Measurements from ENCODE around the gene VSTM2B. TPM values are rescaled to one million over a fixed set of nuclear protein-coding genes. Genes with fewer than 3 reads are reported as not detected.

Gene VSTM2B
- total RNA-seq, 1 donor from 2014 or later, result not detected

DNA sequence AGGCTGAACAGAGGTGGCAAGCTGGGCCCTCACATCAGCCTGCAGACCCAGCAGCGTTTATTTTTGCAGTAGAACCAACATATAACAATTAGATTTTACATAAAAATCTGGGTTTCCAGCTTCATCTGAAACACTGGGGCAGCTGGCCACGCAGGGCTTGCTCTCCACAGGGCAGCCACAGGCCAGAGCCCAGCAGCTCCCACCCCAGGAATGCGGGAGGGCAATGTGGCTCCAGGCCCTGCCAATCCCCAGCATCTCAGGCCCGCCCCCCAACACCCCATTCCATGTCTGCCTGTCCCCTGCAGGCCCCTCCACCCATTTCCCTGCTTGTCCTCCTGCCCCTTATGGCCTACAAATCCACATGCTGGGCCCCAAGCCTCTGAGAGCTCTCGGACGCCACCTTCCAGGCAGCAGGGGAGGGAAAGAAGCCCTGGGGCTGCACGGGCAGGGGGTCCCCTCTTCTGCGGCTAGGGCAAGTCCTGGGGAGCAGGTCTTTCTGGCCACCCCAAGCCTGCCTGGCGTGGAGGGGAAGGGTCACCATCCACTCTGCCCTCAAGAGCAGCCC lies 15.0 kb upstream of the VSTM2B start:
- Histone ChIP-seq H3K27ac (no peak overlapping the region), H3K36me3 (no peaks in the 10 kb centered on the region), H2AFZ (replicated peaks) (no peak overlapping the region), H4K20me1 (ENCODE audit: low read depth) (peaks cover under 1% of the 10 kb centered on the region), H3K4me2 (no peak overlapping the region), H3K9me3 (ENCODE audit: low read depth) (no peaks in the 10 kb centered on the region), H3K9ac (no peak overlapping the region), H3K4me3 (no peak overlapping the region), H3K79me2 (ENCODE audit: low read depth) (no peaks in the 10 kb centered on the region), H3K27me3 (peaks cover 40% of the 10 kb centered on the region), H3K4me1 (no peaks in the 10 kb centered on the region), H3F3A (ENCODE audit: low read depth) (no peaks in the 10 kb centered on the region)
- H3K9me3 Mint-ChIP-seq, result no peaks in the 10 kb centered on the region
- H3K27me3 Mint-ChIP-seq (ENCODE audit: insufficient read depth, low read depth), result peaks cover 29% of the 10 kb centered on the region
- TF ChIP-seq EZH2 (IDR thresholded peaks at IDR 0.05) (no peak), EZH2phosphoT487 (IDR thresholded peaks at IDR 0.05) (no peak)
- TF ChIP-seq, protein P1, sequence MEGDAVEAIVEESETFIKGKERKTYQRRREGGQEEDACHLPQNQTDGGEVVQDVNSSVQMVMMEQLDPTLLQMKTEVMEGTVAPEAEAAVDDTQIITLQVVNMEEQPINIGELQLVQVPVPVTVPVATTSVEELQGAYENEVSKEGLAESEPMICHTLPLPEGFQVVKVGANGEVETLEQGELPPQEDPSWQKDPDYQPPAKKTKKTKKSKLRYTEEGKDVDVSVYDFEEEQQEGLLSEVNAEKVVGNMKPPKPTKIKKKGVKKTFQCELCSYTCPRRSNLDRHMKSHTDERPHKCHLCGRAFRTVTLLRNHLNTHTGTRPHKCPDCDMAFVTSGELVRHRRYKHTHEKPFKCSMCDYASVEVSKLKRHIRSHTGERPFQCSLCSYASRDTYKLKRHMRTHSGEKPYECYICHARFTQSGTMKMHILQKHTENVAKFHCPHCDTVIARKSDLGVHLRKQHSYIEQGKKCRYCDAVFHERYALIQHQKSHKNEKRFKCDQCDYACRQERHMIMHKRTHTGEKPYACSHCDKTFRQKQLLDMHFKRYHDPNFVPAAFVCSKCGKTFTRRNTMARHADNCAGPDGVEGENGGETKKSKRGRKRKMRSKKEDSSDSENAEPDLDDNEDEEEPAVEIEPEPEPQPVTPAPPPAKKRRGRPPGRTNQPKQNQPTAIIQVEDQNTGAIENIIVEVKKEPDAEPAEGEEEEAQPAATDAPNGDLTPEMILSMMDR (IDR thresholded peaks at IDR 0.05), result no peak
- no peak overlapping the region for H3K4me3 Mint-ChIP-seq
- H3K36me3 Mint-ChIP-seq, result no peaks in the 10 kb centered on the region
- DNase-seq (ENCODE audit: low spot score), result peak; percentile 40
- H3K27ac Mint-ChIP-seq, result no peak overlapping the region
- no peaks in the 10 kb centered on the region for H3K4me1 Mint-ChIP-seq

DNA sequence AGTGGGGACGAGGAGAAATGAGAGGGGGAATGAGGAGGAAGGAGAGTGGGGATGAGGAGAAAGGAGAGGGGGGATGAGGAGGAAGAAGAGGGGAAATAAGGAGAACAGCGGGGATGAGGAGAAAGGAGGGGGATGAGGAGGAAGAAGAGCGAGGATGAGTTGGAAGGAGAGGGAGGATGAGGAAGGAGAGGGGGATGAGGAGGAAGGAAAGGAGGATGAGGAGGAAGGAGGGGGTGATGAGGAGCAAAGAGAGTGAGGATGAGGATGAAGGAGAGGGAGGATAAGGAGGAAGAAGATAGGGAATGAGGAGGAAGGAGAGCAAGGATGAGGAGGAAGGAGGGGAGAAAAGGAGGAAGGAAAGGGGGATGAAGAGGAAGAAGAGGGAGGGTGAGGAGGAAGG lies 14.0 kb upstream of the VSTM2B start:
- no peak overlapping the region for H3K4me3 ChIP-seq
- H3K4me1 ChIP-seq, result no peaks in the 10 kb centered on the region
- H3K9ac ChIP-seq, result no peak overlapping the region
- H3K27ac ChIP-seq, result no peak overlapping the region
- Mint-ChIP-seq H3K27me3 (ENCODE audit: insufficient read depth, low read depth) (peaks cover 27% of the 10 kb centered on the region), H3K4me1 (no peaks in the 10 kb centered on the region), H3K4me3 (no peak overlapping the region), H3K27ac (no peak overlapping the region), H3K9me3 (no peaks in the 10 kb centered on the region), H3K36me3 (no peaks in the 10 kb centered on the region)
- no peaks in the 10 kb centered on the region for H3K79me2 ChIP-seq (ENCODE audit: low read depth)
- peaks cover 40% of the 10 kb centered on the region for H3K27me3 ChIP-seq
- no peak overlapping the region for H2AFZ ChIP-seq (replicated peaks)
- H3K4me2 ChIP-seq, result no peak overlapping the region
- H3F3A ChIP-seq (ENCODE audit: low read depth), result no peaks in the 10 kb centered on the region
- no peaks in the 10 kb centered on the region for H3K36me3 ChIP-seq
- TF ChIP-seq EZH2phosphoT487 (IDR thresholded peaks at IDR 0.05) (no peak), EZH2 (IDR thresholded peaks at IDR 0.05) (no peak)
- TF ChIP-seq, protein P1 (IDR thresholded peaks at IDR 0.05), result no peak
- no peak for DNase-seq (ENCODE audit: low spot score)
- H4K20me1 ChIP-seq (ENCODE audit: low read depth), result no peaks in the 10 kb centered on the region
- no peaks in the 10 kb centered on the region for H3K9me3 ChIP-seq (ENCODE audit: low read depth)

DNA sequence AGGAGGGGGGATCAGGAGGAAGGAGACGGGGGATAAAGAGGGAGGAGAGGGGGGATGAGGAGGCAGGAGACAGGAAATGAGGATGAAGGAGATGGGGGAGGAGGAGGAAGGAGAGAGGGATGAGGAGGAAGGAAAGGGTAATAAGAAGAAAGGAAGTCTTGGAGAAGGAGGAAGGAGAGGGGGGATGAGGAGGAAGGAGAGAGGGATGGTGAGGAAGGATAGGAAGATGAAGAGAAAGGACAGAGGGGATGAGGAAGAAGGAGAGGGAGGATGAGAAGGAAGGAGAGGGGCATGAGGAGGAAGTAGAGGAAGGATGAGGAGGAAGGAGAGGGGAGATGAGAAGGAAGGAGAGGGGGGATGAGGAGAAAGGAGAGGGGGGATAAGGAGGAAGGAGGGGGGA lies 13.0 kb upstream of the VSTM2B start:
- no peak overlapping the region for H3K4me2 ChIP-seq
- Mint-ChIP-seq H3K36me3 (no peaks in the 10 kb centered on the region), H3K4me3 (no peak overlapping the region), H3K9me3 (no peaks in the 10 kb centered on the region), H3K27ac (no peak overlapping the region), H3K4me1 (no peaks in the 10 kb centered on the region), H3K27me3 (ENCODE audit: insufficient read depth, low read depth) (peaks cover 27% of the 10 kb centered on the region)
- H3K9ac ChIP-seq, result no peak overlapping the region
- H3K36me3 ChIP-seq, result no peaks in the 10 kb centered on the region
- H3K27me3 ChIP-seq, result peaks cover 40% of the 10 kb centered on the region
- H2AFZ ChIP-seq (replicated peaks), result no peak overlapping the region
- H3K4me3 ChIP-seq, result no peak overlapping the region
- TF ChIP-seq EZH2 (IDR thresholded peaks at IDR 0.05) (no peak), EZH2phosphoT487 (IDR thresholded peaks at IDR 0.05) (no peak)
- TF ChIP-seq, protein P1 (IDR thresholded peaks at IDR 0.05), result no peak
- no peak for DNase-seq (ENCODE audit: low spot score)
- no peak overlapping the region for H3K27ac ChIP-seq
- H3K4me1 ChIP-seq, result no peaks in the 10 kb centered on the region
- H3K79me2 ChIP-seq (ENCODE audit: low read depth), result no peaks in the 10 kb centered on the region
- no peaks in the 10 kb centered on the region for H3K9me3 ChIP-seq (ENCODE audit: low read depth)
- no peaks in the 10 kb centered on the region for H3F3A ChIP-seq (ENCODE audit: low read depth)
- H4K20me1 ChIP-seq (ENCODE audit: low read depth), result no peaks in the 10 kb centered on the region
